GM23248 (cell line): ENCODE measurements around the gene BIRC6.

ENCODE experiments used
- EZH2 ChIP-seq: fragments of 200-600 bp; sonication (generic); IDR thresholded peaks from 2 replicates; pipeline ENCODE4 v1.6.1; 2018; ENCODE audit warnings: antibody characterized with exemption, mild to moderate bottlenecking; ENCODE audit not compliant: insufficient read depth, poor library complexity, severe bottlenecking
- EZH2phosphoT487 ChIP-seq: fragments of 200-600 bp; sonication (generic); IDR thresholded peaks from 2 replicates; pipeline ENCODE4 v1.6.1; 2018; ENCODE audit warnings: antibody characterized with exemption, moderate library complexity, mild to moderate bottlenecking, low read depth; ENCODE audit not compliant: insufficient read depth

GRCh38 chr2:32641180-32641579 is 284.4 kb downstream of the BIRC6 start:
- TF ChIP-seq EZH2phosphoT487 (no peak), EZH2 (no peak)
